NCI-H2107 treated with DMSO at 0.1 percent for 48 hours (cell line): ENCODE measurements around the gene DIAPH2.

Source experiments
- DNase-seq: peaks from one replicate; lab custom pipeline; 2025; ENCODE audit not compliant: unreplicated experiment; lab: John Stamatoyannopoulos, UW

DIAPH2 gene

GRCh38 chrX:97431281-97431680 is 746.6 kb downstream of the DIAPH2 start:
- DNase-seq: no peak

DNA sequence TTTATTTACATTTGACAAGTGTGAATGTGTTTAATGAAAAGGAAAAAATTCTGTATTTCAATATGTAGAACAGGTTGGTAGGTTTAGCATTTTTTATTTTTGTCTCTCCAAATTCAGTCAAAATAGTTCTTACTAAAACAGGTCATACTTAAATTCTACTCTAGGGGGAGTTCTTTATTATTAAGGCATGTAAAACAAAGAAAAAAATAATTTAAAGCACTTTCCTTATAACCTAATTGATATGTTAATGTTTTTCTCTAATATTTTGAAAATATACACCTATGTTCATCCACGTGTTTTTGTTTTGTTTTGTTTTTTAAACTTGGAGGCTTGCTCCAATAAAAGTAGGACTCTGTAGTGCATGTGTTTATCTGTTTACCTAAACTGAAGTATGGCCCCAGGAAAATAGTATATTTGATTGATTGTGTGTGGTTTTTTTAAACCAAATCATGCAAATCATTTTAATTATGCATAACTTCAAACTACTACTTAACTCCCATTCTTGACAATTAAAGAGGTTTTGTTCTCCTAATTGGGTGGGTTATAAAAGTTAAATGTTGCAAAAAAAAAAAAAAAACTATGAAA is 761.7 kb downstream of the DIAPH2 start:
- DNase-seq: no peak

DNA sequence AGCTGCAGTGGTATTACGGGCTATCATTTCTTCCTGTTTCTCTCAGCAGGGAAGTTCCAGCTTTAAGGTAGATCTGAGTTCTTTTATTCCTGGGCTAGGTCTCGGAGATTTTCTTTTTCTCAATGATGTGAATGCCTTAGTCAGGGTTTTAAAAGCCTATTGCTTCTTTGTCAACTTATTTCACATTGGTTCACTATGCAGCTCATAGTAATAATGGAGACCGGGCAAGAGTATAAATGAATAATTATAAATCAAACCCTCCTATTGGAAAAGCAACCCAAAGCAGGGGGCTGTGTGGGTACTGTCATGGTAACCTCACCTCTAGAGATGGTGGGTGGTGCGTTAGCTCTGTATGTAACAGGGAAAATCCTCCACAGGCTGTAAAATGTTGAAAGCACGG is 762.7 kb downstream of the DIAPH2 start:
- DNase-seq: no peak

- DNase-seq: no peak
Observed at GRCh38 chrX:97452283-97452682, 767.6 kb downstream of the DIAPH2 start.

DNA sequence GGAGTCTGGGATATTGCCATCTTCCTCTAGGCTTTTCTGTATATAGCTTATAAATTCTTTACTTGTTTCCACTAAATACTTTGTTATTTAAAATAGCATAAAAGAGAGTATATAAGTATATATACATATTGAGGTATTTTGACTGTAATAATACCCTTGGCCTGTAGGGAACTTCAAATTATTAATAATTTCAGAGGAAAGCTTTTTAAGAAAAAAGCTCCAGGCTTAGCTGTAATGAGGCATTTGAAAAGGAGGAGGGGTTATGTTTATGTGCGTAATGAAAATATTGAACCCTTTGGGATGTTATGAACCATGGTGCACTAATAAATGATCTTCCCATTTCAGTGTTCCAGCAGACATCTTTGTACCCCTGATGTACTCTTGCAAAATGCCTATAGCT is 777.1 kb downstream of the DIAPH2 start:
- no peak for DNase-seq

DNA sequence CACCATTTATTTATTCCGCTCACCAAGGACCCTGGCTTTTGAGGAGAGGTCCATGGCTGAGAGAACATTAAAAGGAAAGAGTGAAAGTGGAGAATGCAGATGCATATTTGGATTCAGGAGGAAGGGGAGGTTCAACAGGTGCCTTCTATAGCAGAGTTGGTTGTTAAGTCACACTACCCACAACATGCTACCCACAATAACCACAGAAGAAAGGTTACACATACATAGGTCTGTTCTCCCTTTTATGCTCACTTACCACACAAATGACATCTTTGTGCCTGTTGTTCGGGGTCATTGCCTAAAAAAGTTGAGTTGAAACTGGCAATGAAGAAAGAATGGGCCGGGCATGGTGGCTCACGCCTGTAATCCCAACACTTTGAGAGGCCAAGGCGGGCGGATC is 786.4 kb downstream of the DIAPH2 start:
- DNase-seq: no peak

GRCh38 chrX:97474933-97475332 is 790.3 kb downstream of the DIAPH2 start:
- DNase-seq: no peak

DNA sequence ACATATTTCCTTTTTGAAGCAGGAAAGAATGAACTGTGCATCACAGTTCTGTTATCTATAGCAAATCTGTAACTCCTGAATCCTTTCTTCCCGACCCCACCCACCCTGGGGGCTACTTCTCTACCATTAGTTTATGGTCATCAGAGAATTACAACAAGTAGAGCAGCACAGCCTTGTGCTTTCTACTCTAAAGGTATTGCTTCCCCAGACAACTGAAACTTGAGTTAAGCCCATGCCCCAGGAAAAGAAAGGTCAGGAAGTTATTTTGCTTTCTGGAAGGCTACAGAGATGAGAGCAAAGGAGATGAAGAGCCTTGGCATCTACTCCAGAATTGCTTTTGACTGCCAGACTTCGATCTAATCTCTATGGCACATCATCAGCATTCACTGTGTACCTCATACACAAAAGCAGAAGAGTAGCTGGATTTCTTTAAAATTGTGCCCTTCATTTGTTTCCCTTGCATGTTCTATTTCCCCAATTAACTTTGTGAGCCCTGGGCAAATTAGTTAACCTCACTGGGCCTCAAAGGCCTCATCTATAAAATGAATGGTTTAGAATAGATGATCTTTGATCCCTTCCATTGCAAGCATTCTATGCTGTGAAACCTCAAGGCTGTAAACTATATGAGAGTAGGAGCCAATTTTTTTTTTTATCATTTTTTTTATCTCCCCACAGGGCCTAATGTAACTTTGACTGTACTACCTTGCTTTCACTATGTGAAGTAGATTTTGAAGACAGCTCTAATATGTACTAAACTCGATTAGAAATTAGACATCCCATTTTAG is 794.7 kb downstream of the DIAPH2 start:
- DNase-seq: no peak

DNA sequence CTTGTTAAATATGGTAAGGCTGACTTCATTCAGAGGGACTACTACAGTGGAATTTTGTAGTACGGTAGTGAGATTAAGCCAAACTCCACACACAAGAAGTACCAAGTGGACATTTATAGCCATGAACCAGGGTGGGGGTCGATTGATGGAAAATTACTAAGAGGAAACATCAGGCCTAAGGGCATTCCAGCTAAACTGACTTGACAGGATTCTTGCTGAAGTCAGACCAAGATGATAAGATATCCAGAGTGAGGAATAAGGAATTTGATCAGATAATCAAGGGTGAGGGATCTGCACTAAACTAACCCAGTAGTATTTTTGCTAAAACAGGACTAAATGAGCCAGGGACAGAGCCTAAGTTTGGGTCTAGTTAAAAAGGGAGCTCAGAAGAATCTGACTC is 796.6 kb downstream of the DIAPH2 start:
- DNase-seq: no peak

GRCh38 chrX:97482666-97483300 is 798.1 kb downstream of the DIAPH2 start:
- no peak for DNase-seq

GRCh38 chrX:97490656-97491055 is 806.0 kb downstream of the DIAPH2 start:
- no peak for DNase-seq

GRCh38 chrX:97494756-97495372 is 810.2 kb downstream of the DIAPH2 start:
- DNase-seq: no peak

GRCh38 chrX:97498093-97498492 is 813.5 kb downstream of the DIAPH2 start:
- no peak for DNase-seq

DNA sequence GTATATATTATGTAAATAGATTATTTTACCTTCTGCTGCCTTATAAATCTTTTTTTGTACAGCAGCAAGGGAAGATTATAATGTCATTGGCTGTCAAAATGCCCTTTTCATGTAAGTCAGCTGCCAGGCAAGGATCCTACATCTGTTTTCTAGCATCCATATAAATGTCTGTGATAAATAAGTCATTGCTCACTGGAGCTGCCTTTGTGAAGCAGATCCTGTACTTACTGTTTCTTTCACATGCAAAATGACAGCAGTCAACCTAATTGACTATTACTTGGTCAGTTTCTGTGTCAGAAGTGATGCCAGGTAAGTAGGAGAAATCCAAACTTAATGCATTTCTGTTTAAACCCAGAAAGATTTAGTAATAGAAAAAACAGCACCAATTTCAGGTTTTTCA is 819.8 kb downstream of the DIAPH2 start:
- no peak for DNase-seq

DNA sequence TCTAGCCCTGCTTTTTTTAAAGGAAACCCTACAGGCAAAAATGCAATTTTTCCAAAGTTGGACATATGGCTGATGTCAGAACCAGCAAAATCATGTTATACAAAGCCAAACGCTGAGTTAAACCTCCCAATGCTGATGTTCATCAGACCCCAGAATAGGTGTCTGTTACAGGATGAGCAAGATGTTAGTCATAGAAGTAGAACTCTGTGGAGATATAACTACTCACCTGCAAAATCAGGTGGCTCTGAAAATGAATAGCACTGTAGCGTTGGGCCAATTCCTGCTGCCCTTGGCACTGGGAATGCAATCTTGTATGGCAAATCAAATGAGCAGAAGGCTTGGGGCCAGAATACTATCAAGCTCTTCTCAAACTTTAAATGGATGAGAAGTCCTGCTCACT is 833.1 kb downstream of the DIAPH2 start:
- no peak for DNase-seq

DNA sequence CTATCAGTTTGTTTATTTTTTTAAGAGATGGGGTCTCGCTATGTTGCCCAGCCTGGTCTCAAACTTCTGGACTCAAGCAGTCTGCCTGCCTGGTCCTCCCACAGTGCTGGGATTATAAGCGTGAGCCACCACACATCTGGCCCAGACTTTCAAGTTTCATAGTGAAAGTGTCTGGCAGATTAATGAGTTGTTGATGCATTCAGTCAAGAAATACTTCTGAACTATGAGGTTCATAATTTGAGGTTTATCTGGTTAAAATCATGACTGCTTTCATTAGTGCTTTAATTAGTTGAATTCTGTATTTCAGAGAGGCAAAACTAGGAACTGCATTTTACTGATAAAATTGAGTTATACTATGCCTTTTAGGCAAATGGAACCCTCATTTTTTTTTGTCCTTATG is 837.7 kb downstream of the DIAPH2 start:
- DNase-seq: no peak

- no peak for DNase-seq
Observed at GRCh38 chrX:97524340-97524739, 839.7 kb downstream of the DIAPH2 start.

DNA sequence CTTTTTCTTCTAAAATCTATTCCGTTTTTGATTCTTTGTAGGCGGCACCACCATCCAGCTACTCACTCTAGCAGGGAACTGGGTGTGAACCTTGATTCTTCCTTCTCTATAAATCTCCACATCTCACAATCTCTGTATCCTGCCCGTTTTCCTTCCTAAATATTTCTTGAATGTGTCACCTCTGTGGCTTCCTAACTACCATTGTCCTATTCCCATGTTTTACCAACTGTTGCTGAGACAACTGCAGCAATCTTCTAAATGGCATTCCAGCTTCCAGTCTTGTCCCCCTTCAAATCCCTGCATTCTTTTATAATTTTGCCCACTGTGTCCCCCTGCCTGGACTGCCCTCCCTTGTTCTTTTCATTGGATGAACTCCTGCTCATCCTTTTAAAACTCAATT is 840.4 kb downstream of the DIAPH2 start:
- no peak for DNase-seq

DNA sequence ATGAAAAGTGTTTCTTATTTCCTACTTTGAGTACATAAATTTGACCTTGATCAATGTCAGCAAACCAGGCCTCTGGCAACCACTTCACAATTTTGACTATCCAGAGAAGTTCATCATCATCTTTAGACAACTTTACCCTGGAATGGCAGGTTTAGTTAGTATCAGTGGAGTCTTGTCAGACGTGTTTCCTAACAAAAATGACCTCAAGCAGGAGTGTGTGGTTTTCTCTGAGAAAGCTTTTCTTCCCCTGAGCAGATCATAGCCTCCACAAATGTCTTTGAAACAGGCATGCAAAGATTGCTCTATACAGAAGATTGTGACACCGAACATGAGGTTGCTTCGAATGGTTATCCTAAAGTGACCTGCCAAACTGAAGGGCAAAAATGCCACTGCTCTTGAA is 841.3 kb downstream of the DIAPH2 start:
- DNase-seq: no peak

DNA sequence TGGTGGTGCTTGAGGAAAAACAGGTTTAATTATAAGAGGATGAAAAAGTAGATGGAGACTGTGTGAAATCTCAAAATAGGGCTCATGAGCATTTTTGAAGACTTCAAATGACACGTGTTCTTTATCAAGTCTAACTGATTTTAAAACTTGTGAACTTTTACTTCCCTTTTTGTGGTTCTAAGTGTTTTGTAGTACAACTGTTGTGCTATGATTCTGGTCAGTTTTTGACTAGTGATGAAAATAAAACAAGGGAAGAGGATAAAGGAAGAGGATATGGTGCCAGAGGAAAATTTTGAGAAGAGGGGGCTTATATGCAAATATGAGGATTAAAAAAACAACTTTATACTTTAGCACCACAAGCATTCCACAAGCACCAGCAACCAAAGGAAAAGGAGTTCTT is 843.1 kb downstream of the DIAPH2 start:
- DNase-seq: no peak

GRCh38 chrX:97529536-97530200 is 845.0 kb downstream of the DIAPH2 start:
- DNase-seq: no peak
